ENCODE measurements around the gene SCN9A. TPM values are rescaled to one million over a fixed set of nuclear protein-coding genes. Genes with fewer than 3 reads are reported as not detected.
"Not testable (repeated sequence)": the region's sequence is repeated elsewhere in the genome, so short reads cannot be mapped to it uniquely, and the experiment has no call there.

SCN9A gene
- polyA plus RNA-seq, 1 donor from 2014 or later, result 10.4 TPM

DNA sequence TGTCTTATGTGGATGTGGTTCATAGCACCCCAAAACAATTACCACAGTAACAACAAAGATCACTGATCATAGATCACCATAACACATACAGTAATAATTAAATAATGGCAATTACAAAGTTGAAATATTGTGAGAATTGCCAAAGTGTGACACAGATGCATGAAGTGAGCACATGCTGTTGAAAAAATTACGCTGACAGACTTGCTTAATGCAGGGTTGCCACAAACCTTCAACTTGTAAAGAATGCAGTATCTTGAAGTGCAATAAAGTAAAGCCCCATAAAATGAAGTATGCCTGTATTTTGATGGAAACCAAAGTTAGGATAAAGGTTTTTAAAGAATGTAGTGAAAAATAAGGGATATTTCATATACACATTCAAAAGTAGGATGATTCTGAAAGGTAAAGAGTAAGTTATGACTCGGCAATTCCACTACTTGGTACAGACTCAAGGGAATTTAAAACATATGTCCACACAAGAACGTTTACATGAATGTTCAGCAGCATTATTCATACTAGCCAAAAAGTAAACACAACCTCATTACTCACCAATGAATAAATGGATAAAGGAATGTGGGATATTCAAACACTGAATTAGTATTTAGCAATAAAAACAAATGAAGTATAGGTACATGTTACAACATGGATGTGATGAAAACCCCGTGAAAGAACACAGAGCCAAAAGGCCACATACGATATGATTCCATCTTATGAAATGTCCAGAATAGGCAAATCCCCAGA is 61.6 kb downstream of the SCN9A start:
- no peaks in the 10 kb centered on the region for H3K36me3 ChIP-seq (ENCODE audit: insufficient read depth, low read length)
- TF ChIP-seq SMC3 (conservative IDR thresholded peaks at IDR 0.05; ENCODE audit: poor library complexity), result no peak
- TF ChIP-seq, protein P1, sequence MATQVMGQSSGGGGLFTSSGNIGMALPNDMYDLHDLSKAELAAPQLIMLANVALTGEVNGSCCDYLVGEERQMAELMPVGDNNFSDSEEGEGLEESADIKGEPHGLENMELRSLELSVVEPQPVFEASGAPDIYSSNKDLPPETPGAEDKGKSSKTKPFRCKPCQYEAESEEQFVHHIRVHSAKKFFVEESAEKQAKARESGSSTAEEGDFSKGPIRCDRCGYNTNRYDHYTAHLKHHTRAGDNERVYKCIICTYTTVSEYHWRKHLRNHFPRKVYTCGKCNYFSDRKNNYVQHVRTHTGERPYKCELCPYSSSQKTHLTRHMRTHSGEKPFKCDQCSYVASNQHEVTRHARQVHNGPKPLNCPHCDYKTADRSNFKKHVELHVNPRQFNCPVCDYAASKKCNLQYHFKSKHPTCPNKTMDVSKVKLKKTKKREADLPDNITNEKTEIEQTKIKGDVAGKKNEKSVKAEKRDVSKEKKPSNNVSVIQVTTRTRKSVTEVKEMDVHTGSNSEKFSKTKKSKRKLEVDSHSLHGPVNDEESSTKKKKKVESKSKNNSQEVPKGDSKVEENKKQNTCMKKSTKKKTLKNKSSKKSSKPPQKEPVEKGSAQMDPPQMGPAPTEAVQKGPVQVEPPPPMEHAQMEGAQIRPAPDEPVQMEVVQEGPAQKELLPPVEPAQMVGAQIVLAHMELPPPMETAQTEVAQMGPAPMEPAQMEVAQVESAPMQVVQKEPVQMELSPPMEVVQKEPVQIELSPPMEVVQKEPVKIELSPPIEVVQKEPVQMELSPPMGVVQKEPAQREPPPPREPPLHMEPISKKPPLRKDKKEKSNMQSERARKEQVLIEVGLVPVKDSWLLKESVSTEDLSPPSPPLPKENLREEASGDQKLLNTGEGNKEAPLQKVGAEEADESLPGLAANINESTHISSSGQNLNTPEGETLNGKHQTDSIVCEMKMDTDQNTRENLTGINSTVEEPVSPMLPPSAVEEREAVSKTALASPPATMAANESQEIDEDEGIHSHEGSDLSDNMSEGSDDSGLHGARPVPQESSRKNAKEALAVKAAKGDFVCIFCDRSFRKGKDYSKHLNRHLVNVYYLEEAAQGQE (IDR thresholded peaks at IDR 0.05; ENCODE audit: borderline replicate concordance), result no peak
- no peak for TF ChIP-seq POLR2AphosphoS5 (IDR thresholded peaks at IDR 0.05)
- no peak for TF ChIP-seq EZH2 (IDR thresholded peaks at IDR 0.05; ENCODE audit: borderline replicate concordance, insufficient read depth, low read length, poor library complexity, severe bottlenecking)
- TF ChIP-seq EP300 (conservative IDR thresholded peaks at IDR 0.05; ENCODE audit: poor library complexity, severe bottlenecking), result no peak
- no peak for TF ChIP-seq TAF1 (IDR thresholded peaks at IDR 0.05; ENCODE audit: low read depth)
- TF ChIP-seq MXI1 (conservative IDR thresholded peaks at IDR 0.05; ENCODE audit: poor library complexity, severe bottlenecking), result no peak
- TF ChIP-seq, protein P2, sequence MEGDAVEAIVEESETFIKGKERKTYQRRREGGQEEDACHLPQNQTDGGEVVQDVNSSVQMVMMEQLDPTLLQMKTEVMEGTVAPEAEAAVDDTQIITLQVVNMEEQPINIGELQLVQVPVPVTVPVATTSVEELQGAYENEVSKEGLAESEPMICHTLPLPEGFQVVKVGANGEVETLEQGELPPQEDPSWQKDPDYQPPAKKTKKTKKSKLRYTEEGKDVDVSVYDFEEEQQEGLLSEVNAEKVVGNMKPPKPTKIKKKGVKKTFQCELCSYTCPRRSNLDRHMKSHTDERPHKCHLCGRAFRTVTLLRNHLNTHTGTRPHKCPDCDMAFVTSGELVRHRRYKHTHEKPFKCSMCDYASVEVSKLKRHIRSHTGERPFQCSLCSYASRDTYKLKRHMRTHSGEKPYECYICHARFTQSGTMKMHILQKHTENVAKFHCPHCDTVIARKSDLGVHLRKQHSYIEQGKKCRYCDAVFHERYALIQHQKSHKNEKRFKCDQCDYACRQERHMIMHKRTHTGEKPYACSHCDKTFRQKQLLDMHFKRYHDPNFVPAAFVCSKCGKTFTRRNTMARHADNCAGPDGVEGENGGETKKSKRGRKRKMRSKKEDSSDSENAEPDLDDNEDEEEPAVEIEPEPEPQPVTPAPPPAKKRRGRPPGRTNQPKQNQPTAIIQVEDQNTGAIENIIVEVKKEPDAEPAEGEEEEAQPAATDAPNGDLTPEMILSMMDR (IDR thresholded peaks at IDR 0.05; ENCODE audit: poor library complexity, severe bottlenecking), result no peak
- no peak for TF ChIP-seq RAD21 (conservative IDR thresholded peaks at IDR 0.05)
- H3K79me2 ChIP-seq (replicated peaks; ENCODE audit: insufficient read depth, low read length), result no peaks in the 10 kb centered on the region
- no peaks in the 10 kb centered on the region for H3K9me2 ChIP-seq (ENCODE audit: insufficient read depth, low read length)
- no peak overlapping the region for H3K27ac ChIP-seq (ENCODE audit: low read length)
- no peak overlapping the region for H3K4me3 ChIP-seq (ENCODE audit: low read length)
- H3F3A ChIP-seq (ENCODE audit: insufficient read depth, low read length, poor library complexity, severe bottlenecking), result no peaks in the 10 kb centered on the region
- no peaks in the 10 kb centered on the region for H3K27me3 ChIP-seq (ENCODE audit: insufficient read depth, low read depth, low read length)
- no peak overlapping the region for H3K4me2 ChIP-seq (ENCODE audit: low read length)
- no peak overlapping the region for H2AFZ ChIP-seq (ENCODE audit: low read depth, low read length)
- no peaks in the 10 kb centered on the region for H4K20me1 ChIP-seq (ENCODE audit: insufficient read depth)
- H3K9me3 ChIP-seq (ENCODE audit: low read length), result no peaks in the 10 kb centered on the region
- H3K9ac ChIP-seq (ENCODE audit: low read length), result no peak overlapping the region

DNA sequence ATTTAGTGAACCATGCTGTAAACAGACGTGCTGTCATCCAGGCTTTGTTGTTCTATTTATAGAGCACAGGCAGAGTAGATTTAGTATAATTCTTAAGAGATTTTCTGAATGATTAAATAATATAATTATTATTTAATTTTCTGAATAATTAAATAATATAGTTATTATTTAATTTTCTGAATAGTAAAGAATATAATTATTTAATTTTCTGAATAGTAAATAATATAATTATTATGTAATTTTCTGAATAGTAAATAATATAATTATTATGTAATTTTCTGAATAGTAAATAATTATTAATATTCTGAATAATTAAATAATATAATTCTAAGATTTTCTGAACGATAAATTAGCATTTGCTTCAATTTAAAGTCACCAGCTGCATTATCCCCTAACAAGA is 62.9 kb downstream of the SCN9A start:
- not testable (repeated sequence) for H3K4me3 ChIP-seq (ENCODE audit: low read length); H4K20me1 ChIP-seq (ENCODE audit: insufficient read depth); H2AFZ ChIP-seq (ENCODE audit: low read depth, low read length); H3K9ac ChIP-seq (ENCODE audit: low read length); H3K4me2 ChIP-seq (ENCODE audit: low read length); H3K27ac ChIP-seq (ENCODE audit: low read length); H3K9me2 ChIP-seq (ENCODE audit: insufficient read depth, low read length); H3K27me3 ChIP-seq (ENCODE audit: insufficient read depth, low read depth, low read length); H3F3A ChIP-seq (ENCODE audit: insufficient read depth, low read length, poor library complexity, severe bottlenecking); H3K79me2 ChIP-seq (replicated peaks; ENCODE audit: insufficient read depth, low read length); H3K36me3 ChIP-seq (ENCODE audit: insufficient read depth, low read length); H3K9me3 ChIP-seq (ENCODE audit: low read length)
